ENCODE data around the gene C14orf93.

C14orf93 gene

GRCh38 chr14:23009939-23010726, at the start of gene C14orf93:
C14orf93 (minus strand) TSS chr14:23010143; CDS start chr14:22999023, 11,120 bp downstream.
- no peak for DNase-seq (ENCODE audit: low read depth)

GRCh38 chr14:23058654-23059504, 48.9 kb upstream of the C14orf93 start:
- DNase-seq (ENCODE audit: low read depth): no peak

GRCh38 chr14:23057757-23058653, 48.1 kb upstream of the C14orf93 start:
- DNase-seq (ENCODE audit: low read depth): peak; percentile 42

- no peak for DNase-seq (ENCODE audit: low read depth)
Observed at GRCh38 chr14:23056956-23057756, 47.2 kb upstream of the C14orf93 start, which contains the start of gene CDH24. CDH24 (minus strand) TSS chr14:23057520; CDS start chr14:23055733, 1,787 bp downstream.

GRCh38 chr14:23056145-23056955, 46.4 kb upstream of the C14orf93 start:
- no peak for DNase-seq (ENCODE audit: low read depth)

- DNase-seq (ENCODE audit: low read depth): no peak
Observed at GRCh38 chr14:23055621-23056144, 45.7 kb upstream of the C14orf93 start.

- no peak for DNase-seq (ENCODE audit: low read depth)
Observed at GRCh38 chr14:23055147-23055550, 45.2 kb upstream of the C14orf93 start.

GRCh38 chr14:23054000-23054811, 44.3 kb upstream of the C14orf93 start:
- no peak for DNase-seq (ENCODE audit: low read depth)

GRCh38 chr14:23053426-23053825, 43.5 kb upstream of the C14orf93 start:
- no peak for DNase-seq (ENCODE audit: low read depth)

GRCh38 chr14:23052671-23053070, 42.7 kb upstream of the C14orf93 start:
- no peak for DNase-seq (ENCODE audit: low read depth)

- no peak for DNase-seq (ENCODE audit: low read depth)
Observed at GRCh38 chr14:23052182-23052623, 42.3 kb upstream of the C14orf93 start.

GRCh38 chr14:23051141-23052057, 41.5 kb upstream of the C14orf93 start:
- no peak for DNase-seq (ENCODE audit: low read depth)

- DNase-seq (ENCODE audit: low read depth): no peak
Observed at GRCh38 chr14:23049011-23049410, 39.1 kb upstream of the C14orf93 start.

- no peak for DNase-seq (ENCODE audit: low read depth)
Observed at GRCh38 chr14:23047751-23048693, 38.1 kb upstream of the C14orf93 start.

- no peak for DNase-seq (ENCODE audit: low read depth)
Observed at GRCh38 chr14:23047034-23047634, 37.2 kb upstream of the C14orf93 start.
